Fibroblast of lung (primary cell): ENCODE results near the gene SULT4A1. TPM values are rescaled to one million over a fixed set of nuclear protein-coding genes. Genes with fewer than 3 reads are reported as not detected.

ENCODE experiments used
- DNase-seq, 2 donors: peaks; one replicate each; pipeline versions ENCODE4 v3.0.0 to v3.0.0-alpha.2; 2010; ENCODE audit warnings: low read depth in 2 of 2
- H2AFZ ChIP-seq: 2 replicates; pipeline ENCODE4 v1.5.1; 2012; ENCODE audit warnings: low read length, control low read depth, inconsistent platforms
- H3K27ac ChIP-seq: 2 replicates; pipeline ENCODE4 v1.5.1; 2011; ENCODE audit warnings: low read length, control low read depth; ENCODE audit not compliant: insufficient read depth
- H3K27me3 ChIP-seq: 2 replicates; pipeline ENCODE4 v1.5.1; 2011; ENCODE audit warnings: mild to moderate bottlenecking, low read length; ENCODE audit not compliant: control insufficient read depth, insufficient read depth
- H3K36me3 ChIP-seq: 2 replicates; pipeline ENCODE4 v1.5.1; 2011; ENCODE audit warnings: low read length; ENCODE audit not compliant: control insufficient read depth, insufficient read depth
- H3K4me1 ChIP-seq: 2 replicates; pipeline ENCODE4 v1.5.1; 2011; ENCODE audit warnings: low read length; ENCODE audit not compliant: control insufficient read depth, insufficient read depth; ENCODE audit errors: extremely low read depth
- H3K4me2 ChIP-seq: 2 replicates; pipeline ENCODE4 v1.5.1; 2011; ENCODE audit warnings: low read length, control low read depth; ENCODE audit not compliant: insufficient read depth; ENCODE audit errors: extremely low read depth
- H3K4me3 ChIP-seq, 4 experiments: fragments of 200-600 bp in 1 of 4; sonication (generic) in 1 of 4; replicated peaks in 1 of 4; 2 replicates each; pipeline ENCODE4 v1.5.1; 2011 to 2016; ENCODE audit warnings: low read length in 4 of 4, low read depth in 3 of 4, mild to moderate bottlenecking in 3 of 4, control low read depth in 2 of 4, inconsistent platforms in 1 of 4, mixed read lengths in 1 of 4; ENCODE audit not compliant: insufficient read depth in 1 of 4; ENCODE audit errors: control extremely low read depth in 1 of 4
- H3K79me2 ChIP-seq: 2 replicates; pipeline ENCODE4 v1.5.1; 2012; ENCODE audit warnings: mild to moderate bottlenecking, low read length, inconsistent platforms; ENCODE audit not compliant: control insufficient read depth, insufficient read depth
- H3K9ac ChIP-seq: 2 replicates; pipeline ENCODE4 v1.5.1; 2011; ENCODE audit warnings: mild to moderate bottlenecking, low read length, control low read depth; ENCODE audit not compliant: insufficient read depth
- H3K9me3 ChIP-seq: 2 replicates; pipeline ENCODE4 v1.5.1; 2012; ENCODE audit warnings: low read depth, low read length; ENCODE audit not compliant: control insufficient read depth, insufficient read depth
- H4K20me1 ChIP-seq: 2 replicates; pipeline ENCODE4 v1.5.1; 2011; ENCODE audit warnings: low read length; ENCODE audit not compliant: control insufficient read depth, insufficient read depth; ENCODE audit errors: extremely low read depth
- EZH2 ChIP-seq: IDR thresholded peaks from 2 replicates; pipeline ENCODE4 v1.5.1; 2012; ENCODE audit warnings: low read length, control low read depth, mild to moderate bottlenecking; ENCODE audit errors: missing control alignments
- polyA plus RNA-seq, 2 donors: library from polyadenylated mRNA; depleted of rRNA in 1 of 2; stranded (reverse) in 1 of 2; unstranded in 1 of 2; fragments of >200 nt; gene quantifications; 2 replicates each; pipeline ENCODE4 v1.2.1, GENCODE V29; 2011 to 2012; ENCODE audit warnings: missing spikeins in 1 of 2
- total RNA-seq: library from RNA; depleted of rRNA; stranded (reverse); fragments of >200 nt; gene quantifications from 2 replicates; pipeline ENCODE4 v1.2.1, GENCODE V29; 2014
- TF ChIP-seq, protein P1 (sequence below), 2 donors: IDR thresholded peaks in 1 of 2; conservative IDR thresholded peaks in 1 of 2; 1 replicate in 1 of 2; 2 replicates in 1 of 2; pipeline ENCODE4 v1.5.1; 2011 to 2012; ENCODE audit warnings: low read length in 2 of 2, control low read depth in 1 of 2, inconsistent platforms in 1 of 2, low read depth in 1 of 2, mild to moderate bottlenecking in 1 of 2

The SULT4A1 gene
- total and polyA plus RNA-seq, 2 donors (not counting 1 experiment from before 2014, with no cell fraction given) = 0.16 to 0.50 TPM

GRCh38 chr22:43821606-43822425, 40.5 kb downstream of the SULT4A1 start:
- Histone ChIP-seq H3K4me3 (no peak overlapping the region), H3K4me1 (peaks cover 4% of the 10 kb centered on the region), H2AFZ (no peak overlapping the region), H3K27ac (no peak overlapping the region), H3K36me3 (no peaks in the 10 kb centered on the region), H3K4me2 (no peak overlapping the region), H3K9ac (no peak overlapping the region), H3K9me3 (no peaks in the 10 kb centered on the region), H3K79me2 (no peaks in the 10 kb centered on the region), H4K20me1 (no peaks in the 10 kb centered on the region), H3K27me3 (peaks cover 2% of the 10 kb centered on the region)
- DNase-seq = no peak
- TF ChIP-seq, protein P1, sequence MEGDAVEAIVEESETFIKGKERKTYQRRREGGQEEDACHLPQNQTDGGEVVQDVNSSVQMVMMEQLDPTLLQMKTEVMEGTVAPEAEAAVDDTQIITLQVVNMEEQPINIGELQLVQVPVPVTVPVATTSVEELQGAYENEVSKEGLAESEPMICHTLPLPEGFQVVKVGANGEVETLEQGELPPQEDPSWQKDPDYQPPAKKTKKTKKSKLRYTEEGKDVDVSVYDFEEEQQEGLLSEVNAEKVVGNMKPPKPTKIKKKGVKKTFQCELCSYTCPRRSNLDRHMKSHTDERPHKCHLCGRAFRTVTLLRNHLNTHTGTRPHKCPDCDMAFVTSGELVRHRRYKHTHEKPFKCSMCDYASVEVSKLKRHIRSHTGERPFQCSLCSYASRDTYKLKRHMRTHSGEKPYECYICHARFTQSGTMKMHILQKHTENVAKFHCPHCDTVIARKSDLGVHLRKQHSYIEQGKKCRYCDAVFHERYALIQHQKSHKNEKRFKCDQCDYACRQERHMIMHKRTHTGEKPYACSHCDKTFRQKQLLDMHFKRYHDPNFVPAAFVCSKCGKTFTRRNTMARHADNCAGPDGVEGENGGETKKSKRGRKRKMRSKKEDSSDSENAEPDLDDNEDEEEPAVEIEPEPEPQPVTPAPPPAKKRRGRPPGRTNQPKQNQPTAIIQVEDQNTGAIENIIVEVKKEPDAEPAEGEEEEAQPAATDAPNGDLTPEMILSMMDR (conservative IDR thresholded peaks at IDR 0.05 in 1 of 2, IDR thresholded peaks at IDR 0.05 in 1 of 2; ENCODE audit: low read depth in 1 of 2, low read length in 2 of 2) = no peak
- TF ChIP-seq EZH2 = no peak

GRCh38 chr22:43820651-43821305, 41.5 kb downstream of the SULT4A1 start:
- TF ChIP-seq EZH2 = no peak
- TF ChIP-seq, protein P1 (conservative IDR thresholded peaks at IDR 0.05 in 1 of 2, IDR thresholded peaks at IDR 0.05 in 1 of 2; ENCODE audit: low read depth in 1 of 2, low read length in 2 of 2) = no peak
- no peaks in the 10 kb centered on the region for H3K9me3 ChIP-seq
- H3K9ac ChIP-seq = no peak overlapping the region
- no peak overlapping the region for H3K27ac ChIP-seq
- H4K20me1 ChIP-seq = no peaks in the 10 kb centered on the region
- H3K4me2 ChIP-seq = no peak overlapping the region
- H3K27me3 ChIP-seq = peaks cover 2% of the 10 kb centered on the region
- no peak overlapping the region for H2AFZ ChIP-seq
- H3K4me3 ChIP-seq = no peak overlapping the region
- no peak for DNase-seq
- no peaks in the 10 kb centered on the region for H3K36me3 ChIP-seq
- no peaks in the 10 kb centered on the region for H3K4me1 ChIP-seq
- H3K79me2 ChIP-seq = no peaks in the 10 kb centered on the region

DNA sequence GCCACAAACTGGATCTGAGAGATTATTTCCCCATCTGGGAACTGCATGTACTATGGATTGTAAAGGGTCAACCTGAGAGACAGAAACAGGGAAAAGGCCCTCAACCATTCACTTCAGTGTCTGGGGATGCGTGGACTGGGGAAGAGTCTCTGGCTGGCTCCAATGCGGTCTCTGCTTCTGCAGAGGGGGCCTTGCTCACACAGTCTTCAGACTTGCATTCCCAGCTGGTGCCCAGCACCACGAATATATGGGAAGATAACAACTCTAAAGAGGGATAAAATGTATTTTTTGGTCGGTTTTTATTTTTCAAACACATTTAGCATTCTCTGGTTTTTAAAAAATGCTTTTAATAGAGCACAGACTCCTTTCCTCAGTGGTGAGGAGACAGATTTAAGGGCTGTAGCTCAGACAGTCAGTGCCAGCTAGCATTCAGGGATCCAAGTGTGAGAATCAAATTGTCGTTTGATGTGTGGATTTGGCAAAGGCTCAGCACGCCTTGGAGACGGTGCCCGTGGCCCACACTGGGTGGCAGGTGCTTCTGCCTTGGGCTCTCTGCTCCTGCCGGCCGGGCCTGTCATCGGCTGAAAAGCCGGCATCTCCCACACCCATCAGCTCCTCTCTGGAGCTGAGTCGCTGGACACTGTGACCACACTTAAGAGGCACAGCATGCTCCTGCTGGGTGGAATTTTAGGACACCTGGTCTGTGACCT, 42.2 kb downstream of the SULT4A1 start:
- Histone ChIP-seq H3K4me3 (no peak overlapping the region), H2AFZ (no peak overlapping the region), H3K36me3 (no peaks in the 10 kb centered on the region), H3K27ac (no peak overlapping the region), H3K79me2 (no peaks in the 10 kb centered on the region), H3K4me2 (no peak overlapping the region), H3K9ac (no peak overlapping the region), H3K27me3 (peaks cover 2% of the 10 kb centered on the region), H4K20me1 (no peaks in the 10 kb centered on the region), H3K9me3 (no peaks in the 10 kb centered on the region), H3K4me1 (no peaks in the 10 kb centered on the region)
- DNase-seq = no peak
- TF ChIP-seq EZH2 = no peak
- TF ChIP-seq, protein P1 (conservative IDR thresholded peaks at IDR 0.05 in 1 of 2, IDR thresholded peaks at IDR 0.05 in 1 of 2; ENCODE audit: low read depth in 1 of 2, low read length in 2 of 2) = no peak
